SK-N-SH (cell line): Measurements from ENCODE around the gene ACSS1. TPM values are rescaled to one million over a fixed set of nuclear protein-coding genes. Genes with fewer than 3 reads are reported as not detected.

ENCODE experiments used
- CTCF ChIA-PET: fragments of 300-600, 350-600 bp; formaldehyde crosslinking; extraction: SDS; loops from one replicate; lab custom pipeline; 2021; lab: Yijun Ruan, JAX
- POLR2A ChIA-PET: fragments of 350-600 bp; sonication (Branson Sonifier 250); formaldehyde crosslinking; extraction: SDS; loops from one replicate; lab custom pipeline; 2020; ENCODE audit warnings: antibody characterized with exemption, inconsistent platforms; lab: Yijun Ruan, JAX
- DNase-seq: peaks from one replicate; pipeline ENCODE4 v3.0.0; 2012
- H2AFZ ChIP-seq: fragments of 200-600 bp; sonication (generic); 2 replicates; pipeline ENCODE4 v1.8.1; 2016; ENCODE audit warnings: antibody characterized with exemption, mild to moderate bottlenecking, low read depth
- H3F3A ChIP-seq: fragments of 200-600 bp; sonication (generic); replicated peaks from 2 replicates; pipeline ENCODE3; 2016; ENCODE audit warnings: antibody characterized with exemption, mild to moderate bottlenecking; ENCODE audit not compliant: insufficient read depth
- H3K27ac ChIP-seq, 2 experiments: fragments of 200-500 bp in 1 of 2; fragments of 200-600 bp in 1 of 2; sonication (Bioruptor generic) in 1 of 2; sonication (generic), shearing (Covaris generic) in 1 of 2; 2 replicates each; pipeline versions ENCODE4 v1.5.1 to v1.6.1; 2014 to 2016; ENCODE audit warnings: low read depth in 2 of 2, inconsistent platforms in 1 of 2, low read length in 1 of 2, mild to moderate bottlenecking in 1 of 2, mixed read lengths in 1 of 2
- H3K27me3 ChIP-seq: fragments of 200-600 bp; sonication (generic), shearing (Covaris generic); 2 replicates; pipeline ENCODE4 v1.6.1; 2016; ENCODE audit warnings: mixed run types; ENCODE audit not compliant: insufficient read depth
- H3K36me3 ChIP-seq, 2 experiments: fragments of 200-500 bp in 1 of 2; fragments of 200-600 bp in 1 of 2; sonication (Bioruptor generic) in 1 of 2; sonication (generic) in 1 of 2; replicated peaks in 1 of 2; 2 replicates each; pipeline versions ENCODE3 to v1.5.1; 2014 to 2016; ENCODE audit warnings: low read length in 1 of 2, mild to moderate bottlenecking in 1 of 2; ENCODE audit not compliant: insufficient read depth in 2 of 2, control insufficient read depth in 1 of 2
- H3K4me1 ChIP-seq, 2 experiments: fragments of 200-500 bp in 1 of 2; fragments of 200-600 bp in 1 of 2; sonication (Bioruptor generic) in 1 of 2; sonication (generic), shearing (Covaris generic) in 1 of 2; 2 replicates each; pipeline versions ENCODE4 v1.5.1 to v1.6.1; 2014 to 2016; ENCODE audit warnings: low read depth in 1 of 2, low read length in 1 of 2, mixed run types in 1 of 2; ENCODE audit not compliant: insufficient read depth in 2 of 2, control insufficient read depth in 1 of 2
- H3K4me2 ChIP-seq: fragments of 200-600 bp; sonication (generic), shearing (Covaris generic); 2 replicates; pipeline ENCODE4 v1.6.1; 2017; ENCODE audit warnings: mixed run types
- H3K4me3 ChIP-seq, 2 experiments: fragments of 200-500 bp in 1 of 2; fragments of 200-600 bp in 1 of 2; sonication (Bioruptor generic) in 1 of 2; sonication (generic), shearing (Covaris generic) in 1 of 2; 2 replicates each; pipeline versions ENCODE4 v1.5.1 to v1.8.1; 2014 to 2016; ENCODE audit warnings: low read depth in 2 of 2, inconsistent platforms in 1 of 2, low read length in 1 of 2, mild to moderate bottlenecking in 1 of 2, mixed read lengths in 1 of 2, moderate library complexity in 1 of 2
- H3K79me2 ChIP-seq: fragments of 200-600 bp; sonication (generic); 2 replicates; pipeline ENCODE4 v1.8.1; 2017; ENCODE audit warnings: mild to moderate bottlenecking; ENCODE audit not compliant: insufficient read depth
- H3K9ac ChIP-seq: fragments of 200-600 bp; sonication (generic); 2 replicates; pipeline ENCODE4 v1.6.1; 2017; ENCODE audit warnings: mixed run types
- H3K9me2 ChIP-seq: fragments of 200-600 bp; sonication (generic); 2 replicates; pipeline ENCODE4 v1.6.1; 2017; ENCODE audit warnings: mixed run types
- H3K9me3 ChIP-seq: fragments of 200-600 bp; sonication (generic); 2 replicates; pipeline ENCODE4 v1.6.1; 2017; ENCODE audit warnings: mixed run types, mild to moderate bottlenecking, moderate library complexity
- H4K20me1 ChIP-seq: fragments of 200-600 bp; sonication (generic); 2 replicates; pipeline ENCODE4 v1.6.1; 2017; ENCODE audit warnings: mild to moderate bottlenecking, mixed run types; ENCODE audit not compliant: insufficient read depth
- ELF1 ChIP-seq: IDR thresholded peaks from 2 replicates; pipeline ENCODE4 v1.4.0; 2012
- EZH2phosphoT487 ChIP-seq: fragments of 200-600 bp; sonication (generic); IDR thresholded peaks from 2 replicates; pipeline ENCODE4 v1.6.1; 2017; ENCODE audit warnings: low read depth, mixed run types, mild to moderate bottlenecking, antibody characterized with exemption, moderate library complexity, borderline replicate concordance
- MXI1 ChIP-seq: IDR thresholded peaks from 2 replicates; pipeline ENCODE4 v1.6.1; 2012; ENCODE audit warnings: mild to moderate bottlenecking, low read depth, low read length, improper control_type of control experiment
- NFIC ChIP-seq: IDR thresholded peaks from 2 replicates; pipeline ENCODE4 v1.4.0; 2012; ENCODE audit warnings: borderline replicate concordance
- RAD21 ChIP-seq: IDR thresholded peaks from 2 replicates; pipeline ENCODE4 v1.6.1; 2012; ENCODE audit warnings: mild to moderate bottlenecking, low read length
- RCOR1 ChIP-seq: fragments of 150-350 bp; IDR thresholded peaks from 2 replicates; pipeline ENCODE4 v1.6.1; 2017; ENCODE audit warnings: antibody characterized with exemption, low read length
- TEAD4 ChIP-seq: IDR thresholded peaks from 2 replicates; pipeline ENCODE4 v1.4.0; 2012; ENCODE audit warnings: mild to moderate bottlenecking, borderline replicate concordance; ENCODE audit not compliant: insufficient read depth
- YY1 ChIP-seq: IDR thresholded peaks from 2 replicates; pipeline ENCODE4 v1.4.0; 2012; ENCODE audit warnings: low read depth, mild to moderate bottlenecking
- WGBS: methylation state at CpG from one replicate; pipeline ENCODE4 v1.1.6; 2017; ENCODE audit warnings: low lambda C conversion rate; 5-methylcytosine and 5-hydroxymethylcytosine counted together
- polyA plus RNA-seq, 3 experiments: library from polyadenylated mRNA; depleted of rRNA; stranded (reverse); fragments of >200 nt; gene quantifications; 2 replicates each; pipeline ENCODE4 v1.2.3, GENCODE V29; 2012
- TF ChIP-seq, protein P1 (sequence below): IDR thresholded peaks from 2 replicates; pipeline ENCODE4 v1.4.0; 2012; ENCODE audit warnings: low read depth
- TF ChIP-seq, protein P2 (sequence below): IDR thresholded peaks from 2 replicates; pipeline ENCODE4 v1.6.1; 2012; ENCODE audit warnings: mild to moderate bottlenecking, low read depth, low read length, moderate library complexity
- TF ChIP-seq, protein P3 (sequence below): IDR thresholded peaks from 2 replicates; pipeline ENCODE4 v1.4.0; 2012; ENCODE audit warnings: low read depth, borderline replicate concordance

The ACSS1 gene
- polyA plus RNA-seq, 1 of the 3 experiments (the other 2 are of a cell fraction): 2.0 TPM

DNA sequence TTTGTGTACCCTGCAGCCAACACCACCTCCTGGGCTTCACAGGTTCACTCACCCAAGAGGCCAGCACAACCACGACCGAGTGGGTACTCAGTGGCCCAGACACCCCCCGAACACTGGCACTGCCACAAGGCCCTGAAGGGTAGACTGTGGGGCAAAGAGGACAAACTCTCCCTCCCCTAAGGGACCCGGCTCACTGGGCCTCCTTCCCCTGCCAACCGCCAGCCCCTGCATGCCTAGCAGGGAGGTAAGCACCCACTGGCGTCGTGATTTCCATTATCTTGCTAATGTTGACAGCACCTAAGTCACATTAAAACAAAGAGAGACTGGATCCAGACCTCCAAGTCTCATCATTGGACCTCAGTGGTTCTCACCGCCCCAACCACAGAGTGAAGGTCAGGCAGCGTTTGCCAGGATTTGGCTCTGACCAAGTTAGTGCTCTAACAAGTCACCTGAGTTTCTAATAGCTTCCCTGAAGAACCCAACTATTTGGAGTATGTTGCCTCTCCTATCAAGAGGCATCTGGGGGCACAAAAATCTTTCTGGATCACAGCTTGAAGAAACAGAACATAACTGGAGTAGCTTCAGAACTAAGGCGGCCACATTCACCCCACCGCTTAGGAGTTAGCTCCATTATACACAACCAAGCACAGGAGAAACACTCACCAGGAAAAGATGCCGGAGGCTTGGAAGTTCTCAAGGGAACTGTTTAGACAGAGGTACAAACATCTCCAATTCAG is 51.3 kb downstream of the ACSS1 start:
- Histone ChIP-seq H3K9ac (no peak overlapping the region), H3K79me2 (no peaks in the 10 kb centered on the region), H3K27me3 (no peaks in the 10 kb centered on the region), H3K36me3 (no peaks in the 10 kb centered on the region), H3K27ac (no peak overlapping the region), H3K4me3 (no peak overlapping the region), H3K9me2 (no peaks in the 10 kb centered on the region), H4K20me1 (no peaks in the 10 kb centered on the region), H3K4me2 (no peak overlapping the region), H2AFZ (no peak overlapping the region), H3K9me3 (no peaks in the 10 kb centered on the region), H3K4me1 (no peaks in the 10 kb centered on the region; a peak in 1 of 4 replicates), H3F3A (no peaks in the 10 kb centered on the region)
- DNase-seq: no peak
- WGBS: 75% methylated on average over 11 of the region's 12 CpGs
- no peak for TF ChIP-seq TEAD4
- TF ChIP-seq, protein P1, sequence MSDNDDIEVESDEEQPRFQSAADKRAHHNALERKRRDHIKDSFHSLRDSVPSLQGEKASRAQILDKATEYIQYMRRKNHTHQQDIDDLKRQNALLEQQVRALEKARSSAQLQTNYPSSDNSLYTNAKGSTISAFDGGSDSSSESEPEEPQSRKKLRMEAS: no peak
- TF ChIP-seq YY1: no peak
- no peak for TF ChIP-seq ELF1
- TF ChIP-seq RCOR1: no peak
- no peak for TF ChIP-seq NFIC
- TF ChIP-seq, protein P2, sequence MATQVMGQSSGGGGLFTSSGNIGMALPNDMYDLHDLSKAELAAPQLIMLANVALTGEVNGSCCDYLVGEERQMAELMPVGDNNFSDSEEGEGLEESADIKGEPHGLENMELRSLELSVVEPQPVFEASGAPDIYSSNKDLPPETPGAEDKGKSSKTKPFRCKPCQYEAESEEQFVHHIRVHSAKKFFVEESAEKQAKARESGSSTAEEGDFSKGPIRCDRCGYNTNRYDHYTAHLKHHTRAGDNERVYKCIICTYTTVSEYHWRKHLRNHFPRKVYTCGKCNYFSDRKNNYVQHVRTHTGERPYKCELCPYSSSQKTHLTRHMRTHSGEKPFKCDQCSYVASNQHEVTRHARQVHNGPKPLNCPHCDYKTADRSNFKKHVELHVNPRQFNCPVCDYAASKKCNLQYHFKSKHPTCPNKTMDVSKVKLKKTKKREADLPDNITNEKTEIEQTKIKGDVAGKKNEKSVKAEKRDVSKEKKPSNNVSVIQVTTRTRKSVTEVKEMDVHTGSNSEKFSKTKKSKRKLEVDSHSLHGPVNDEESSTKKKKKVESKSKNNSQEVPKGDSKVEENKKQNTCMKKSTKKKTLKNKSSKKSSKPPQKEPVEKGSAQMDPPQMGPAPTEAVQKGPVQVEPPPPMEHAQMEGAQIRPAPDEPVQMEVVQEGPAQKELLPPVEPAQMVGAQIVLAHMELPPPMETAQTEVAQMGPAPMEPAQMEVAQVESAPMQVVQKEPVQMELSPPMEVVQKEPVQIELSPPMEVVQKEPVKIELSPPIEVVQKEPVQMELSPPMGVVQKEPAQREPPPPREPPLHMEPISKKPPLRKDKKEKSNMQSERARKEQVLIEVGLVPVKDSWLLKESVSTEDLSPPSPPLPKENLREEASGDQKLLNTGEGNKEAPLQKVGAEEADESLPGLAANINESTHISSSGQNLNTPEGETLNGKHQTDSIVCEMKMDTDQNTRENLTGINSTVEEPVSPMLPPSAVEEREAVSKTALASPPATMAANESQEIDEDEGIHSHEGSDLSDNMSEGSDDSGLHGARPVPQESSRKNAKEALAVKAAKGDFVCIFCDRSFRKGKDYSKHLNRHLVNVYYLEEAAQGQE: no peak
- no peak for TF ChIP-seq MXI1
- no peak for TF ChIP-seq EZH2phosphoT487
- TF ChIP-seq RAD21: no peak
- TF ChIP-seq, protein P3, sequence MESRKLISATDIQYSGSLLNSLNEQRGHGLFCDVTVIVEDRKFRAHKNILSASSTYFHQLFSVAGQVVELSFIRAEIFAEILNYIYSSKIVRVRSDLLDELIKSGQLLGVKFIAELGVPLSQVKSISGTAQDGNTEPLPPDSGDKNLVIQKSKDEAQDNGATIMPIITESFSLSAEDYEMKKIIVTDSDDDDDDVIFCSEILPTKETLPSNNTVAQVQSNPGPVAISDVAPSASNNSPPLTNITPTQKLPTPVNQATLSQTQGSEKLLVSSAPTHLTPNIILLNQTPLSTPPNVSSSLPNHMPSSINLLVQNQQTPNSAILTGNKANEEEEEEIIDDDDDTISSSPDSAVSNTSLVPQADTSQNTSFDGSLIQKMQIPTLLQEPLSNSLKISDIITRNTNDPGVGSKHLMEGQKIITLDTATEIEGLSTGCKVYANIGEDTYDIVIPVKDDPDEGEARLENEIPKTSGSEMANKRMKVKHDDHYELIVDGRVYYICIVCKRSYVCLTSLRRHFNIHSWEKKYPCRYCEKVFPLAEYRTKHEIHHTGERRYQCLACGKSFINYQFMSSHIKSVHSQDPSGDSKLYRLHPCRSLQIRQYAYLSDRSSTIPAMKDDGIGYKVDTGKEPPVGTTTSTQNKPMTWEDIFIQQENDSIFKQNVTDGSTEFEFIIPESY: no peak
- POLR2A ChIA-PET: no interaction called here
- CTCF ChIA-PET: interaction anchor here (0.7 to 2.5 kb wide), 3 partner anchors 17 to 392 kb away, joined by 3 to 6 read pairs (median 3); no protein-coding TSS in a partner anchor
